Stimulated activated CD8-positive, alpha-beta memory T cell treated with anti-CD3 and anti-CD28 coated beads, Interleukin-4, amount 100 ng/mL, for 4 hours (primary cell): ENCODE data around the gene LRP1-AS.
A peak's percentile ranks its signal among the peaks of the same experiment; 100 is the strongest.

ENCODE experiments used
- DNase-seq, 2 donors: peaks; one replicate each; pipeline ENCODE4 v3.0.0-alpha.2; 2020; ENCODE audit warnings: low read depth in 2 of 2, low spot score in 1 of 2

The LRP1-AS gene

GRCh38 chr12:57146961-57147944 lies at the start of gene LRP1-AS:
Gene LRP1-AS, minus strand, starts transcription at chr12:57147619.
- DNase-seq = no peak

GRCh38 chr12:57196956-57197355 lies 49.5 kb upstream of the LRP1-AS start:
- DNase-seq = no peak

- DNase-seq = no peak
Measured at GRCh38 chr12:57196439-57196838, 49.0 kb upstream of the LRP1-AS start.

- DNase-seq = no peak
Measured at GRCh38 chr12:57195611-57196371, 48.4 kb upstream of the LRP1-AS start.

- DNase-seq = no peak
Measured at GRCh38 chr12:57195186-57195585, 47.8 kb upstream of the LRP1-AS start.

- DNase-seq = no peak
Measured at GRCh38 chr12:57194253-57194652, 46.8 kb upstream of the LRP1-AS start.

GRCh38 chr12:57193706-57194245 lies 46.4 kb upstream of the LRP1-AS start:
- no peak for DNase-seq

GRCh38 chr12:57192920-57193319 lies 45.5 kb upstream of the LRP1-AS start:
- DNase-seq = no peak

GRCh38 chr12:57191410-57191809 lies 44.0 kb upstream of the LRP1-AS start:
- no peak for DNase-seq

GRCh38 chr12:57190821-57191220 lies 43.4 kb upstream of the LRP1-AS start:
- no peak for DNase-seq

- no peak for DNase-seq
Measured at GRCh38 chr12:57190037-57190436, 42.6 kb upstream of the LRP1-AS start.

GRCh38 chr12:57188090-57188425 lies 40.6 kb upstream of the LRP1-AS start:
- DNase-seq = no peak

GRCh38 chr12:57187222-57188089 lies 40.0 kb upstream of the LRP1-AS start:
- no peak for DNase-seq

GRCh38 chr12:57185906-57186508 lies 38.6 kb upstream of the LRP1-AS start:
- no peak for DNase-seq

- no peak for DNase-seq
Measured at GRCh38 chr12:57185403-57185802, 38.0 kb upstream of the LRP1-AS start.

- DNase-seq = no peak
Measured at GRCh38 chr12:57183939-57184725, 36.7 kb upstream of the LRP1-AS start.

GRCh38 chr12:57182918-57183575 lies 35.6 kb upstream of the LRP1-AS start:
- peak; percentile 53 to 70 for DNase-seq

GRCh38 chr12:57181561-57182155 lies 34.2 kb upstream of the LRP1-AS start:
- DNase-seq = no peak

- DNase-seq = no peak
Measured at GRCh38 chr12:57181072-57181471, 33.7 kb upstream of the LRP1-AS start.
